PC-9 (cell line): ENCODE measurements around the gene LEMD3. TPM values are rescaled to one million over a fixed set of nuclear protein-coding genes. Genes with fewer than 3 reads are reported as not detected.

ENCODE experiments used
- BruUV-seq: library from RNA; stranded (reverse); fragments of 400-500 nt; replicated peaks from 2 replicates; lab custom pipeline; 2021; lab: Mats Ljungman, UMichigan
- CTCF ChIA-PET: fragments of 300-600 bp; sonication (Branson Sonifier 250); formaldehyde crosslinking; loops from one replicate; lab custom pipeline; 2022; ENCODE audit warnings: antibody characterized with exemption; lab: Charles Lee
- POLR2A ChIA-PET: fragments of 300-600 bp; sonication (Branson Sonifier 250); formaldehyde crosslinking; loops from one replicate; lab custom pipeline; 2022; ENCODE audit warnings: antibody characterized with exemption; ENCODE audit not compliant: unreplicated experiment; lab: Charles Lee
- DNase-seq, 2 experiments: peaks; one replicate each; pipeline versions ENCODE4 v3.0.0 to v3.0.0-alpha.2; 2015 to 2022; ENCODE audit warnings: mixed read lengths in 1 of 2
- H2AFZ ChIP-seq: fragments of 200-600 bp; sonication (generic); 2 replicates; pipeline ENCODE4 v1.8.1; 2017; ENCODE audit warnings: antibody characterized with exemption
- H3F3A ChIP-seq: fragments of 200-600 bp; sonication (generic); 2 replicates; pipeline ENCODE4 v1.8.1; 2017; ENCODE audit warnings: antibody characterized with exemption, mild to moderate bottlenecking, low read depth; ENCODE audit not compliant: insufficient read depth
- H3K27ac ChIP-seq: fragments of 200-600 bp; sonication (generic); 2 replicates; pipeline ENCODE4 v1.6.1; 2016; ENCODE audit warnings: mixed run types
- H3K27me3 ChIP-seq: fragments of 200-600 bp; sonication (generic); 2 replicates; pipeline ENCODE4 v1.6.1; 2016; ENCODE audit warnings: low read depth, mixed run types; ENCODE audit not compliant: insufficient read depth
- H3K36me3 ChIP-seq: fragments of 200-600 bp; sonication (generic); 2 replicates; pipeline ENCODE4 v1.6.1; 2016; ENCODE audit warnings: low read depth, mixed run types
- H3K4me1 ChIP-seq: fragments of 200-600 bp; sonication (generic); replicated peaks from 2 replicates; pipeline ENCODE4 v1.6.1; 2016; ENCODE audit warnings: mixed run types; ENCODE audit not compliant: insufficient read depth
- H3K4me2 ChIP-seq: fragments of 200-600 bp; sonication (generic); 2 replicates; pipeline ENCODE4 v1.6.1; 2017; ENCODE audit warnings: mixed run types
- H3K4me3 ChIP-seq: fragments of 200-600 bp; sonication (generic); 2 replicates; pipeline ENCODE4 v1.6.1; 2016; ENCODE audit warnings: mixed run types
- H3K79me2 ChIP-seq: fragments of 200-600 bp; sonication (generic); 2 replicates; pipeline ENCODE4 v1.6.1; 2017; ENCODE audit warnings: low read depth, mixed run types
- H3K9me2 ChIP-seq: fragments of 200-600 bp; sonication (generic); 2 replicates; pipeline ENCODE4 v1.8.1; 2017; ENCODE audit warnings: mild to moderate bottlenecking; ENCODE audit not compliant: insufficient read depth
- H3K9me3 ChIP-seq: fragments of 200-600 bp; sonication (generic); 2 replicates; pipeline ENCODE4 v1.8.1; 2016; ENCODE audit warnings: low read depth; ENCODE audit not compliant: insufficient read depth
- H4K20me1 ChIP-seq: fragments of 200-600 bp; sonication (generic); 2 replicates; pipeline ENCODE4 v1.8.1; 2017; ENCODE audit not compliant: insufficient read depth
- CTCF ChIP-seq: fragments of 200-600 bp; sonication (generic); conservative IDR thresholded peaks from 2 replicates; pipeline ENCODE4 v1.6.1; 2017; ENCODE audit warnings: mixed run types, antibody characterized with exemption, mild to moderate bottlenecking, moderate library complexity
- EZH2 ChIP-seq: fragments of 200-600 bp; sonication (generic); IDR thresholded peaks from 2 replicates; pipeline ENCODE4 v1.8.0; 2017; ENCODE audit warnings: antibody characterized with exemption, low read depth
- intact Hi-C: fragments of 100-400 bp; cut with micrococcal nuclease; formaldehyde crosslinking; loops from one replicate; pipeline ENCODE4 v1.10.0; 2022; ENCODE audit not compliant: unreplicated experiment
- total RNA-seq: library from RNA; stranded (reverse); gene quantifications from 2 replicates; pipeline ENCODE4 v1.2.3, GENCODE V29; 2021

LEMD3 gene
- total RNA-seq, 1 experiment from 2014 or later = 24.4 TPM

- CTCF ChIA-PET = no interaction called here
- TF ChIP-seq EZH2 (no peak), CTCF (no peak)
- no peak overlapping the region for H2AFZ ChIP-seq
Observed at GRCh38 chr12:65274602-65275272, 105.4 kb downstream of the LEMD3 start.

GRCh38 chr12:65275627-65276026 lies 106.2 kb downstream of the LEMD3 start:
- Histone ChIP-seq H3K4me1 (peaks cover 4% of the 10 kb centered on the region; the same call in 1 of the 2 replicates), H4K20me1 (no peaks in the 10 kb centered on the region), H3K27me3 (peaks cover 18% of the 10 kb centered on the region; the same call in 1 of the 2 replicates), H3K9me2 (no peaks in the 10 kb centered on the region), H2AFZ (no peak overlapping the region), H3F3A (0 out of 2 replicates have a peak, but pooled peaks cover 5% of the 10 kb centered on the region), H3K4me2 (no peak overlapping the region), H3K79me2 (no peaks in the 10 kb centered on the region), H3K4me3 (no peak overlapping the region), H3K36me3 (no peaks in the 10 kb centered on the region), H3K9me3 (no peaks in the 10 kb centered on the region), H3K27ac (no peak overlapping the region)
- no TSS peak for BruUV-seq
- POLR2A ChIA-PET = interaction anchor here (0.6 kb wide), 1 partner anchor 399 kb away, joined by 6 read pairs; no protein-coding TSS in a partner anchor
- no peak for DNase-seq
- intact Hi-C loops = loop anchor here (10.0 kb wide), 1 partner anchor 481 kb away; no protein-coding TSS in a partner anchor
- CTCF ChIA-PET = no interaction called here
- no peak for TF ChIP-seq EZH2
- no peak for TF ChIP-seq CTCF

More at GRCh38 chr12:65274602-65275272, 105.4 kb downstream of the LEMD3 start:
- Histone ChIP-seq H3F3A (0 out of 2 replicates have a peak, but pooled peaks cover 5% of the 10 kb centered on the region), H3K9me2 (no peaks in the 10 kb centered on the region), H3K79me2 (no peaks in the 10 kb centered on the region), H3K27ac (no peak overlapping the region), H3K4me2 (no peak overlapping the region), H3K4me3 (no peak overlapping the region), H3K27me3 (peaks cover 17% of the 10 kb centered on the region; the same call in 1 of the 2 replicates), H3K36me3 (no peaks in the 10 kb centered on the region), H3K4me1 (peaks cover 7% of the 10 kb centered on the region), H3K9me3 (no peaks in the 10 kb centered on the region), H4K20me1 (no peaks in the 10 kb centered on the region)
- DNase-seq = no peak
- BruUV-seq = no TSS peak
- intact Hi-C loops = loop anchor here (10.0 kb wide), 1 partner anchor 480 kb away; no protein-coding TSS in a partner anchor
- POLR2A ChIA-PET = interaction anchor here (0.8 kb wide), 1 partner anchor 93 kb away, joined by 10 read pairs; no protein-coding TSS in a partner anchor

- Histone ChIP-seq H3K36me3 (no peaks in the 10 kb centered on the region), H3K4me1 (peaks cover 4% of the 10 kb centered on the region; the same call in 1 of the 2 replicates), H3K9me2 (no peaks in the 10 kb centered on the region), H3K4me2 (no peak overlapping the region), H3K9me3 (no peaks in the 10 kb centered on the region), H3K79me2 (no peaks in the 10 kb centered on the region), H2AFZ (no peak overlapping the region), H3F3A (0 out of 2 replicates have a peak, but pooled peaks cover 5% of the 10 kb centered on the region), H3K27me3 (peaks cover 18% of the 10 kb centered on the region; the same call in 1 of the 2 replicates), H4K20me1 (no peaks in the 10 kb centered on the region), H3K27ac (no peak overlapping the region), H3K4me3 (no peak overlapping the region)
- intact Hi-C loops = loop anchor here (10.0 kb wide), 1 partner anchor 482 kb away; no protein-coding TSS in a partner anchor
- ChIA-PET POLR2A (interaction anchor here (0.5 kb wide), 1 partner anchor 597 kb away, joined by 3 read pairs; no protein-coding TSS in a partner anchor), CTCF (no interaction called here)
- no TSS peak for BruUV-seq
- no peak for DNase-seq
- TF ChIP-seq CTCF (no peak), EZH2 (no peak)
Observed at GRCh38 chr12:65276916-65277530, 107.6 kb downstream of the LEMD3 start.
